ENCODE results near the gene CFAP53.

DNA sequence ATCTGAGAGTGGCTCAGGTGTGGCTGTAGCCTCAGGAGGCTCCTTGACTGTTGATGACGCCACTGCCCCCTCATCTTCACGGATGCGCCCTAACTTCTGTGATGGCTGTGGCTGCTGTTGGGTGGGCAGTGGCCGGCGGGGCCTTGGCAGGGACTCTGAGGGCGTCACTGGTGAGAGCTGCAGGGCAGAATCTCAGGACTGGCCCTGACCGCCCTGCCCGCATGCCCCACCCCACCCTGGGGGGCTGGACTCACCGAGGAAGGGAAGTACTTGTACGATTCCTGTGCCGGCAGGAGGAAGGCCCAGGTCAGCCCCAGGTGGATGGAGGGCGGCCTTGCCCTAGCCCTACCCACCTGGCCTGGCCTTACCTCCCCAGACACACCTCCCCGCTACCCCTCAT is 18.8 kb upstream of the CFAP53 start:
- TF ChIP-seq, protein P1, sequence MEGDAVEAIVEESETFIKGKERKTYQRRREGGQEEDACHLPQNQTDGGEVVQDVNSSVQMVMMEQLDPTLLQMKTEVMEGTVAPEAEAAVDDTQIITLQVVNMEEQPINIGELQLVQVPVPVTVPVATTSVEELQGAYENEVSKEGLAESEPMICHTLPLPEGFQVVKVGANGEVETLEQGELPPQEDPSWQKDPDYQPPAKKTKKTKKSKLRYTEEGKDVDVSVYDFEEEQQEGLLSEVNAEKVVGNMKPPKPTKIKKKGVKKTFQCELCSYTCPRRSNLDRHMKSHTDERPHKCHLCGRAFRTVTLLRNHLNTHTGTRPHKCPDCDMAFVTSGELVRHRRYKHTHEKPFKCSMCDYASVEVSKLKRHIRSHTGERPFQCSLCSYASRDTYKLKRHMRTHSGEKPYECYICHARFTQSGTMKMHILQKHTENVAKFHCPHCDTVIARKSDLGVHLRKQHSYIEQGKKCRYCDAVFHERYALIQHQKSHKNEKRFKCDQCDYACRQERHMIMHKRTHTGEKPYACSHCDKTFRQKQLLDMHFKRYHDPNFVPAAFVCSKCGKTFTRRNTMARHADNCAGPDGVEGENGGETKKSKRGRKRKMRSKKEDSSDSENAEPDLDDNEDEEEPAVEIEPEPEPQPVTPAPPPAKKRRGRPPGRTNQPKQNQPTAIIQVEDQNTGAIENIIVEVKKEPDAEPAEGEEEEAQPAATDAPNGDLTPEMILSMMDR (IDR thresholded peaks at IDR 0.05; ENCODE audit: low read depth, low read length), result no peak
- no peak for TF ChIP-seq EZH2phosphoT487 (IDR thresholded peaks at IDR 0.05; ENCODE audit: low read depth)

Data from OCI-LY3 (cell line).